ENCODE results near the gene MAT1A. TPM values are rescaled to one million over a fixed set of nuclear protein-coding genes. Genes with fewer than 3 reads are reported as not detected.
A peak's percentile ranks its signal among the peaks of the same experiment; 100 is the strongest.
"Not testable (repeated sequence)": the region's sequence is repeated elsewhere in the genome, so short reads cannot be mapped to it uniquely, and the experiment has no call there.

MAT1A gene
- total RNA-seq, 2 donors from 2014 or later: not detected

GRCh38 chr10:80266513-80266863 is 23.0 kb downstream of the MAT1A start:
- H3K4me3 Mint-ChIP-seq: no peak overlapping the region
- ATAC-seq (replicated peaks in 1 of 2) (no peak), DNase-seq (no peak)
- H3K27me3 Mint-ChIP-seq (ENCODE audit: low read depth): peaks cover 7% of the 10 kb centered on the region
- H3K27ac Mint-ChIP-seq: no peak overlapping the region
- H3K9me3 Mint-ChIP-seq: peaks cover 0 to 2% of the 10 kb centered on the region in 2 donors
- no peaks in the 10 kb centered on the region for H3K4me1 Mint-ChIP-seq (ENCODE audit: low read depth)
- H3K36me3 Mint-ChIP-seq (ENCODE audit: insufficient read depth in 2 of 2): no peaks in the 10 kb centered on the region

DNA sequence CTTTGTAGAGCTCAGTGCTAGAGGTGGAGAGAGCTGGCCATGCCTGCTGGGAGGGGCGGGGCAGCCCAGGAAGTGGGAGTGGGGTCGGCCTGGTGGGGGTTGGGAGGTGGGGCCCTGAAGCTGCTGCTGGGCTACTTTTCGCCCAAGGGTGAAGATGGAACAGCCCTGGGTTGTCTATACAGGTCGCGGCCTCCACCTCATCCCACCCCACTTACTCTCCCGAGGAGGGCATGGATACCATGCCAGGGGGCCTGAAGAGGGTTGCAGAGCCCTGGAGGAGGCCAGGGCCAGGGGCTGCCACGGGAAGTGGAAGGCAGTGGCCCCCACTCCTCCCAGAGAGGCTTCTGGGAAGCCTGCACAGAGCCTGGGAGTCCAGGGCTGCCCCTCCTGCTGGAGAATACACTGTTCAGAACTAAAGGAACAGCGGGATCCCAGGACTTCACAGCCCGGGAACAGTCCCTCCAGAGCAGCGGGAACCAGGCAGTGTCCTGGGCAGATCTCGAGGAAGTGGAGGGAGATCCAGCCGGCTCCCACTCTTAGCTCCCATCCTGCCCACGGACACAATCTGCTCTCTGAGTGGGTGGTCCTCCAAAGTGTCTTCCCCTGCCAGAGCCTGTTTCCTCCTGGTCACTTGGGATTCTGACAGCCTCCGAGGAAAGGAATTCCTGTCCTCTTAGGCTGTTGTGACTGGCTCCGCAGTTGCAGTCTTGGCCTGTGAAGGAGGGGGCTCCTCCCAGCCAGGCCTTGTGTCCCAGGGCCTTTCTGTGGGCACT is 23.5 kb downstream of the MAT1A start:
- no peaks in the 10 kb centered on the region for H3K36me3 Mint-ChIP-seq (ENCODE audit: insufficient read depth in 2 of 2)
- no peak overlapping the region for H3K4me3 Mint-ChIP-seq
- H3K27me3 Mint-ChIP-seq (ENCODE audit: low read depth): peaks cover 1% of the 10 kb centered on the region
- no peaks in the 10 kb centered on the region for H3K4me1 Mint-ChIP-seq (ENCODE audit: low read depth)
- no peak for DNase-seq
- H3K9me3 Mint-ChIP-seq: peaks cover 0 to 2% of the 10 kb centered on the region in 2 donors
- H3K27ac Mint-ChIP-seq: no peak overlapping the region
- ATAC-seq (replicated peaks in 1 of 2): no peak

DNA sequence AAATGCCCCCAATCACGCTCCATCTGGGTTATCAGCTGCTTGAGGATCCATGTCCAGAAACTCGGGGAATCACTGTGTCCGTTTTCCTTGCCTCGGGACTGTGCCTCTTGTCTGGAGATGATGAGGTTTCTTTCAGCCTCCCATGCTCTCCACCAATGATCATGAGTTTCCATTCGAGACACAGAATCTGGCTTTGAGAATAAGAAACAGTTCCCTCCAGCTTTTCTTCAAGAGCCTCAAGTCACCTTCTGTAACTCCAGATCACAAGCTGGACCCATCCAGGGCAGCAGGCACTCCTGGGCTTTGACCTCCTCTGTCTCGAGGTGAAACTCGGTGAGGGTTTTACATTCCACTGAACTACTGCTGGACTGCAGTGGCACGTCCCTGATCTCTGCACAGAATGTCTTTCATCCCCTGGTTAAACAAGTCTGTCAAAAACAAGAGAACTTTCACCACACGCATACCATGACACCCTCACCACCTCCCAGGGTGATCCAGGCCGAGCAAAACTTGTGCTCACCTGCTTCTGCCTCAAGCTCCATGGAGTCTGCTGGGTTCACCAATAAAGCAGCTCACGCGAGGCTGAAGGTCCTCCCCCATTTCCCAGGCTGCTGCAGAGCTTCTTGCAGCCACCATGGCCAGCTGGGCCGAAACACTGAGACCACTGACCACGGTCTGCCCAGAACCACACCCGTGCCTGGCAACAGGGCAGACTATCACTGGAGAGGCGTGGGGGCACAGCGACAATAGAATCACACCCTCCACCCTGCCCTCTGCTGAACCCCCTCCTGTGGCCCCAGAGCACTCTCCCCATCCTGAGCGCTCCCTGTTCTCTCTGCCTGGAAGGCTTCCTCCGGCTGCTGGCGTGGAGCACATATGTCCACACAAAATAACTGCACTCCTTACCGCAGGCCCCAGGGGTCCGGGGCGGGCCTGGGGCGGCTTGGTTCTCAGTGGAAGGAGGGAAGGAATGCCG is 25.1 kb downstream of the MAT1A start:
- H3K4me3 Mint-ChIP-seq: no peak overlapping the region
- peaks cover 0 to 2% of the 10 kb centered on the region in 2 donors for H3K9me3 Mint-ChIP-seq
- H3K27me3 Mint-ChIP-seq (ENCODE audit: low read depth): no peaks in the 10 kb centered on the region
- DNase-seq: no peak
- no peak overlapping the region for H3K27ac Mint-ChIP-seq
- H3K4me1 Mint-ChIP-seq (ENCODE audit: low read depth): no peaks in the 10 kb centered on the region
- H3K36me3 Mint-ChIP-seq (ENCODE audit: insufficient read depth in 2 of 2): no peaks in the 10 kb centered on the region
- no peak for ATAC-seq (replicated peaks in 1 of 2)

DNA sequence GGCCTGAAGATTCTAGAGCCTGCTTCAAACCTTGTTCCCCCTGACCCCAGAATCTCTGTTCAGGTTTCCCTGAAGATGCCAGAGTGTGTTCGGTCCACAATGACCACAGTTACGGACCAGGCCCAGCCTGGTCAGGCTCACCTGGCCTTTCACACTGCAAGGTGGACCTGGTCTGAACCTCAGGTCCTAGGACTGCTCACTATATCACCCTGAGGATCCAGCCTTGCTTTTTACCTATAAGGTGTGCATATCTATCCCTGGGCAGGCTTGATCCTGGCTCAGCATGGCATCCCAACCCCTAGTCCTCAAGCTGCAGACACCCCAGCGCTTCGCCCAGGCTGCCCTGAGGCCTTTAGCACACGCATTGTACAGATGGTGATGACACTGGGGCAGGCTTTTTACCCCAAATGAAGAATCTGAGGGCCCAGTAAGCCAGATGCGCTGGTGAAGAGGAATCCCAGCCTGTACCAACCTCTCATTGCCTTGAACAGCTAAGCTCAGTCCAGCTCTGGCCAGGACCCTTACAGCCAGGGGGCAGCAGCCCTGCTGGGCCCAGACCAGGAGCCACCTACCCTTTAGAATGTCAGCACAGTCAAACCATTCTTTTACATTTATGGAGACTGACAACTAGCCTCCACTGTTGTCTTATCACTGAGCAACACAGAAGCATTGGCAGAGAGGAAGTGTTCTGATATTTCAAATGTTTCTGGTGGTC is 28.0 kb downstream of the MAT1A start:
- Mint-ChIP-seq H3K9me3 (no peaks in the 10 kb centered on the region), H3K27ac (no peak overlapping the region), H3K27me3 (ENCODE audit: low read depth) (peaks cover 2% of the 10 kb centered on the region), H3K4me1 (ENCODE audit: low read depth) (no peaks in the 10 kb centered on the region), H3K36me3 (ENCODE audit: insufficient read depth in 2 of 2) (no peaks in the 10 kb centered on the region), H3K4me3 (no peak overlapping the region)
- ATAC-seq (replicated peaks in 1 of 2): no peak
- no peak for DNase-seq

- Mint-ChIP-seq H3K27ac (no peak overlapping the region), H3K4me1 (ENCODE audit: low read depth) (no peaks in the 10 kb centered on the region), H3K27me3 (ENCODE audit: low read depth) (peaks cover 11% of the 10 kb centered on the region), H3K4me3 (no peak overlapping the region), H3K36me3 (ENCODE audit: insufficient read depth in 2 of 2) (no peaks in the 10 kb centered on the region), H3K9me3 (no peaks in the 10 kb centered on the region)
- peak; percentile 25 to 51 for DNase-seq
- peak; percentile 20 to 38 for ATAC-seq (replicated peaks in 1 of 2)
Observed at GRCh38 chr10:80260295-80261243, 28.9 kb downstream of the MAT1A start.

DNA sequence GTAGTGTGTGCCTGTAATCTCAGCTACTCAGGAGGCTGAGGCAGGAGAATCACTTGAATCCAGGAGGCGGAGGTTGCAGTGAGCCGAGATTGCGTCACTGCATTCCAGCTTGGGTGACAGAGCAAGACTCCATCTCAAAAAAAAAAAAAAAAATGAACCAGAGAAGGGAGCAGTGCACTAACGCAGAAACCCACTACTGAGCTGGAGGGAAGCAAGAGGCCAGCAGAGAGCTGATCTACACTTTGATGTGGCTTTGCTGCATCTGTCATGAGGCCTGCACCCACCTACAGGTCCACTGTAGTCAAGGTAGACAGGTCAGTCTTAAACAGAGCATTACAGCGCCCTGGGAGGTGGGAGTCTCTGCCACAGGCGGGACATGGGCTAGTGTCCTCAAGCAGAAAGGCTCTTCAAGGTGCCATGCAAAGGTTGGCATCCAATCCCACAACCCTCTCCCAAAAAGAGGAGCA is 30.0 kb downstream of the MAT1A start:
- no peaks in the 10 kb centered on the region for H3K9me3 Mint-ChIP-seq
- H3K27ac Mint-ChIP-seq: no peak overlapping the region
- DNase-seq (no peak), ATAC-seq (replicated peaks in 1 of 2) (no peak)
- no peak overlapping the region for H3K4me3 Mint-ChIP-seq
- H3K36me3 Mint-ChIP-seq (ENCODE audit: insufficient read depth in 2 of 2): no peaks in the 10 kb centered on the region
- H3K27me3 Mint-ChIP-seq (ENCODE audit: low read depth): peaks cover 11% of the 10 kb centered on the region
- H3K4me1 Mint-ChIP-seq (ENCODE audit: low read depth): no peaks in the 10 kb centered on the region

- H3K36me3 Mint-ChIP-seq (ENCODE audit: insufficient read depth in 2 of 2); H3K4me1 Mint-ChIP-seq (ENCODE audit: low read depth); DNase-seq; ATAC-seq (replicated peaks in 1 of 2); H3K9me3 Mint-ChIP-seq; H3K27ac Mint-ChIP-seq; H3K4me3 Mint-ChIP-seq: not testable (repeated sequence)
- H3K27me3 Mint-ChIP-seq (ENCODE audit: low read depth): peaks cover 20% of the 10 kb centered on the region
Observed at GRCh38 chr10:80256798-80257197, 32.7 kb downstream of the MAT1A start.

DNA sequence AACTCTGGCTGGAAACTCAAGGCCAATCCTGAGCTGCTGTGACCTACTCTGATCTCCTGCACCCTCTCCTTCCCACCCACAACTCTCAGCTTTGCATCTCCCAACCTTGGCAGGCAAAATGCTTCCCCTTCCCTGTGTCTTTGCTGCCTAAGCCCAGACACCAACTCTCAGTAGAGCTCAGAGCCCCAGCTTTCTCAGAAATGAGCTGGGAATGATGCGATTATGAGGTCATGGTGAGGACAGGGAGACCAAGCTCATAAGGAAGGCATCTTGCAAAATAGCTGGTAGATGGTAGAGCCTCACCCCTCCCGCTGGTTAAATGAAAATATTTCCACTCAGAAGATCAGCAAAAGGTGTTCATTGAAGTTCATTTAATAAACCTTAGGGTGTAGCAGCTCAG is 34.7 kb downstream of the MAT1A start:
- not testable (repeated sequence) for H3K9me3 Mint-ChIP-seq; ATAC-seq (replicated peaks in 1 of 2); H3K36me3 Mint-ChIP-seq (ENCODE audit: insufficient read depth in 2 of 2)

DNA sequence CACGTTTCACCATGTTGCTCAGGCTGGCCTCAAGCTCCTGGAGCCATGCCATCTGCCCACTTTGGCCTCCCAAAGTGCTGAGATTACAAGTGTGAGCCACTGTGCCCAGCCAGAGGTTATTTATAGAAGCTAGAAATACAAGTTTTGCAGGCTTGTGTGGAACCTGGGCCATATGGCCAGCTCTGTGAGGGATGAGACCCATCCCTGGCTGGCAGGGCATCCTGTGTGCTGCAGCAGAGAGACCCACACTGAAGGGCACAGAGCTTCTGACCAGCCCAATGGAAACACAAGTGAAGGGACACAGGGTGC is 35.5 kb downstream of the MAT1A start:
- ATAC-seq (replicated peaks in 1 of 2): peak in 1 of 2 donors; percentile 39
- H3K27ac Mint-ChIP-seq; H3K4me1 Mint-ChIP-seq (ENCODE audit: low read depth); DNase-seq; H3K36me3 Mint-ChIP-seq (ENCODE audit: insufficient read depth in 2 of 2); H3K4me3 Mint-ChIP-seq; H3K9me3 Mint-ChIP-seq: not testable (repeated sequence)
- H3K27me3 Mint-ChIP-seq (ENCODE audit: low read depth): peaks cover 20% of the 10 kb centered on the region

More for the DNA sequence above, 34.7 kb downstream of the MAT1A start:
- DNase-seq; H3K4me1 Mint-ChIP-seq (ENCODE audit: low read depth); H3K27ac Mint-ChIP-seq; H3K4me3 Mint-ChIP-seq: not testable (repeated sequence)
- peaks cover 20% of the 10 kb centered on the region for H3K27me3 Mint-ChIP-seq (ENCODE audit: low read depth)

DNA sequence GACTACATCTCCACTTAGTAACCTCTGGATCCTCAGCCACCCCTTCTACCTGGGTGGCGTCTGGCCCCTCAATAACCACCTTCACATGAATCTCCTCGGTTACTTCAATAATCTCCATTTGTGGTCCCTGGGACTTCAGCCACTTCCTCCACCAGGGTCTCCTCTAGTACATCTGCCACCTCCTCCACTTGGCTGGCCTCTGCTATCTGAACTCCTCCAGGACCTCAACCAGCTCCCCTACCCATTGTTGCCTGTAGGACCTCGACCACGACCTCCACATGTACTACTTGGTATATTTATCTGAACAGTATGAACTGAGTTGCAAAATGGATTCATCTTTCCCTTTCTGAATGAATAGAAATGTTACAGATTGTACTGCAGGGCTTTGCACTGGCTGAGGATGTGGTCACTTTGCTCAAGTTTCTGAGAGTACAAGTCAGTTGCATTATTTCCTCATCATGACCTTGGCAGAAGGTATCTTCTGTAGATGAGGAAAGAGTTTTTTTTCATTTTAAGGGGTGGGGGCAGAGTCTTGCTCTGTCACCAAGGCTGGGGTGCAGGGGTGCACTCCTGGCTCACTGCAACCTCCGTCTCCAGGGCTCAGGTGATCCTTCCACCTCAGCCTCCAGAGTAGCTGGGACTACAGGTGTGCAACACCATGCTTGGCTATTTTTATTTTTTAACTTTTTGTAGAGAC is 36.0 kb downstream of the MAT1A start:
- peaks cover 20% of the 10 kb centered on the region for H3K27me3 Mint-ChIP-seq (ENCODE audit: low read depth)

GRCh38 chr10:80252296-80252887 is 37.1 kb downstream of the MAT1A start:
- Mint-ChIP-seq H3K27me3 (ENCODE audit: low read depth) (peaks cover 20% of the 10 kb centered on the region), H3K4me3 (no peak overlapping the region), H3K9me3 (no peaks in the 10 kb centered on the region), H3K4me1 (ENCODE audit: low read depth) (peaks cover 6% of the 10 kb centered on the region), H3K27ac (no peak overlapping the region), H3K36me3 (ENCODE audit: insufficient read depth in 2 of 2) (no peaks in the 10 kb centered on the region)
- ATAC-seq (replicated peaks in 1 of 2) (no peak), DNase-seq (no peak)

More for the DNA sequence above, 36.0 kb downstream of the MAT1A start:
- Mint-ChIP-seq H3K9me3 (no peaks in the 10 kb centered on the region), H3K4me3 (peak overlapping the region in 1 of 2 donors; percentile 1), H3K27ac (no peak overlapping the region), H3K4me1 (ENCODE audit: low read depth) (peaks cover 6% of the 10 kb centered on the region), H3K36me3 (ENCODE audit: insufficient read depth in 2 of 2) (no peaks in the 10 kb centered on the region)
- ATAC-seq (replicated peaks in 1 of 2) (peak; percentile 83), DNase-seq (peak; percentile 14)
